GM12878 (cell line): ENCODE results near the gene WNK1. TPM values are rescaled to one million over a fixed set of nuclear protein-coding genes. Genes with fewer than 3 reads are reported as not detected.

Experiments used
- ATAC-seq: fragments of 200-7000 bp; cut with Tn5 transposase; 3 replicates; pipeline ENCODE4 v1.9.1; 2020; ENCODE audit warnings: mild to moderate bottlenecking, moderate library complexity
- BruUV-seq: library from RNA; stranded (reverse); fragments of 400-500 nt; replicated peaks from 2 replicates; lab custom pipeline; 2021; lab: Mats Ljungman, UMichigan
- CTCF ChIA-PET: fragments of 300-600 bp; sonication (Branson Sonifier 250); formaldehyde crosslinking; extraction: SDS; loops from one replicate; lab custom pipeline; 2021; ENCODE audit warnings: inconsistent platforms; lab: Yijun Ruan, JAX
- POLR2A ChIA-PET: fragments of 350-600 bp; formaldehyde crosslinking; extraction: SDS; loops from one replicate; lab custom pipeline; 2021; ENCODE audit warnings: inconsistent platforms; lab: Charles Lee
- RAD21 ChIA-PET: fragments of 300-600 bp; sonication (Branson Sonifier 250); formaldehyde crosslinking; loops from one replicate; lab custom pipeline; 2023; ENCODE audit warnings: antibody characterized with exemption; ENCODE audit not compliant: unreplicated experiment; lab: Charles Lee
- SMC1A ChIA-PET: fragments of 300-600 bp; sonication (Branson Sonifier 250); formaldehyde crosslinking; loops from one replicate; lab custom pipeline; 2023; ENCODE audit not compliant: unreplicated experiment, uncharacterized antibody; lab: Charles Lee
- DNase-seq: peaks from one replicate; pipeline ENCODE4 v3.0.0-alpha.2; 2011; ENCODE audit warnings: low read depth, low spot score
- FAIRE-seq: peaks from 3 replicates; lab custom pipeline; 2011; peaks lifted over from hg19 to GRCh38; lab: Jason Lieb, UNC
- H2AFZ ChIP-seq: 2 replicates; pipeline ENCODE4 v1.6.0; 2011; ENCODE audit warnings: low read depth, low read length, control low read depth; ENCODE audit not compliant: control insufficient read depth
- H3K27ac ChIP-seq: 2 replicates; pipeline ENCODE4 v1.5.1; 2011; ENCODE audit warnings: control low read depth; ENCODE audit not compliant: control insufficient read depth, insufficient read depth
- H3K27me3 ChIP-seq, 2 experiments: replicated peaks in 1 of 2; 2 replicates each; pipeline versions ENCODE4 v1.6.0 to v1.6.1; 2011; ENCODE audit warnings: low read length in 1 of 2; ENCODE audit not compliant: control insufficient read depth in 2 of 2, insufficient read depth in 2 of 2
- H3K36me3 ChIP-seq, 2 experiments: 2 replicates each; pipeline ENCODE4 v1.5.1; 2011; ENCODE audit warnings: low read length in 1 of 2; ENCODE audit not compliant: control insufficient read depth in 2 of 2, insufficient read depth in 2 of 2
- H3K4me1 ChIP-seq: 2 replicates; pipeline ENCODE4 v1.6.1; 2011; ENCODE audit warnings: mild to moderate bottlenecking, low read length, moderate library complexity, mixed read lengths; ENCODE audit not compliant: control insufficient read depth, insufficient read depth
- H3K4me2 ChIP-seq: 2 replicates; pipeline ENCODE4 v1.6.0; 2011; ENCODE audit warnings: control low read depth; ENCODE audit not compliant: control insufficient read depth, insufficient read depth
- H3K4me3 ChIP-seq: fragments of 200-600 bp; sonication (generic); 2 replicates; pipeline ENCODE4 v1.5.1; 2016
- H3K79me2 ChIP-seq: 2 replicates; pipeline ENCODE4 v1.6.0; 2011; ENCODE audit warnings: low read length; ENCODE audit not compliant: control insufficient read depth, insufficient read depth
- H3K9ac ChIP-seq: 2 replicates; pipeline ENCODE4 v1.8.0; 2011; ENCODE audit warnings: low read length, control low read depth, mixed read lengths; ENCODE audit not compliant: control insufficient read depth, insufficient read depth
- H3K9me3 ChIP-seq: replicated peaks from 3 replicates; pipeline ENCODE4 v1.5.1; 2011; ENCODE audit warnings: mild to moderate bottlenecking, low read length; ENCODE audit not compliant: control insufficient read depth, insufficient read depth
- H4K20me1 ChIP-seq: 2 replicates; pipeline ENCODE4 v1.6.0; 2011; ENCODE audit not compliant: control insufficient read depth, insufficient read depth
- FOXK2 ChIP-seq: fragments of 450-650 bp; IDR thresholded peaks from 2 replicates; pipeline ENCODE4 v1.6.1; 2017; ENCODE audit warnings: mild to moderate bottlenecking, moderate library complexity
- MXI1 ChIP-seq: fragments of 150-350 bp; IDR thresholded peaks from 2 replicates; pipeline ENCODE4 v1.6.1; 2011; ENCODE audit warnings: low read depth, mild to moderate bottlenecking, inconsistent platforms, low read length, improper control_type of control experiment
- TARDBP ChIP-seq: IDR thresholded peaks from 2 replicates; pipeline ENCODE4 v1.6.1; 2016; ENCODE audit warnings: borderline replicate concordance
- YY1 ChIP-seq: IDR thresholded peaks from 2 replicates; pipeline ENCODE4 v1.6.1; 2011; ENCODE audit warnings: low read depth, mild to moderate bottlenecking, low read length
- ZBED1 ChIP-seq: IDR thresholded peaks from 2 replicates; pipeline ENCODE4 v1.6.1; 2016; ENCODE audit warnings: borderline replicate concordance
- WGBS: methylation state at CpG from one replicate; pipeline ENCODE4 v1.1.6; 2016; ENCODE audit warnings: low lambda C conversion rate; ENCODE audit not compliant: insufficient replicate concordance, insufficient coverage; ENCODE audit errors: missing lambda C conversion rate; 5-methylcytosine and 5-hydroxymethylcytosine counted together
- in situ Hi-C: fragments of 300-500 bp; cut with MboI; formaldehyde crosslinking; loops from 9 replicates; pipeline ENCODE4 v1.14.3; 2018; ENCODE audit warnings: mixed read lengths
- intact Hi-C: fragments of 100-400 bp; cut with micrococcal nuclease; formaldehyde crosslinking; loops from one replicate; pipeline ENCODE4 v1.14.2; 2022; ENCODE audit not compliant: unreplicated experiment
- polyA plus RNA-seq, 11 experiments: library from polyadenylated mRNA; depleted of rRNA in 4 of 11; unstranded in 6 of 11; stranded (reverse) in 5 of 11; fragments of >200 nt; fragmentation: Nextera tagmentation in 4 of 11; fragmentation: Illumina TruSeq in 1 of 11; extraction: Ambion mirVana in 4 of 11; extraction: Trizol in 1 of 11; gene quantifications; 1 replicate in 1 of 11; 2 replicates in 10 of 11; pipeline versions ENCODE4 v1.2.1 to v1.2.3, GENCODE V29; 2011 to 2016; ENCODE audit warnings: inconsistent platforms in 2 of 11, missing spikeins in 2 of 11, low read depth in 1 of 11
- total RNA-seq, 4 experiments: library from RNA; depleted of rRNA in 3 of 4; stranded (reverse); fragments of >200 nt in 3 of 4; fragmentation: Illumina TruSeq in 1 of 4; extraction: Trizol in 1 of 4; gene quantifications; 2 replicates each; pipeline versions ENCODE4 v1.2.1 to v1.2.3, GENCODE V29; 2013 to 2021
- TF ChIP-seq, protein P1 (sequence below): fragments of 450-650 bp; IDR thresholded peaks from 2 replicates; pipeline ENCODE4 v1.6.1; 2018; ENCODE audit warnings: mild to moderate bottlenecking, low read depth, moderate library complexity; ENCODE audit not compliant: partially characterized antibody

The WNK1 gene
- total and polyA plus RNA-seq, 10 of the 15 experiments (the other 5 are each of a cell fraction or from before 2014, with no cell fraction given), result 9.6 to 151 (median 86.6) TPM

DNA sequence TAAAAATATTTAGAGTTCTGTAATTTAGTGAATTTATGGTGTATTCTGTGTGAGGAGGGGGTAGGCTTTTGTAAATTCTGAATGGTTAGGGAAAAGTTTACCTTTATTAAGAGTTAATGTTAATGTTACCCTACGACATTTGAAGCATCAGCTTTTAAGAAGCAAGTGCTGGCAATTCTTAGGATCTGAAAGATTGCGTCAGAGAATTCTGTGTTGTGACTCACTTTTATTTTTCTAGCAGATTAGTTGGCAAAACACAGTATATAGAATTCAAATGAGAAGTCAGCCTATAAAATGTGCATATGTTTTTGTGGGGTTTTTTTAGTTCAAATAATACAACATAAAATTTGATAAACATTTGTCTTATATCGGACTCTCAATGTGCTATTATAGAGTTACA is 99.5 kb downstream of the WNK1 start:
- RAD21 ChIA-PET, result interaction anchor here (0.7 to 0.8 kb wide), 2 partner anchors 94 to 242 kb away, joined by 3 read pairs; no protein-coding TSS in a partner anchor
- peaks cover 44% of the 10 kb centered on the region for H3K79me2 ChIP-seq
- no peak for FAIRE-seq
- H3K27me3 ChIP-seq, result no peaks in the 10 kb centered on the region
- no peak overlapping the region for H3K27ac ChIP-seq
- DNase-seq, result no peak
- ATAC-seq, result no peak
- H2AFZ ChIP-seq, result no peak overlapping the region
- in situ Hi-C loops, result no loop called here
- SMC1A ChIA-PET, result interaction anchor here (0.8 to 1.2 kb wide), 5 partner anchors 8 to 219 kb away, joined by 3 to 5 read pairs (median 3); no protein-coding TSS in a partner anchor
- peaks cover 3% of the 10 kb centered on the region; the same call in 2 of the 3 replicates for H3K9me3 ChIP-seq
- H3K9ac ChIP-seq, result no peak overlapping the region
- H3K4me3 ChIP-seq, result no peak overlapping the region
- BruUV-seq, result no TSS peak
- peaks cover 0 to 5% of the 10 kb centered on the region in 2 experiments; a peak in 2 of 4 replicates for H3K36me3 ChIP-seq
- POLR2A ChIA-PET, result interaction anchor here (0.8 to 1.2 kb wide), 2 partner anchors 11 to 28 kb away, joined by 3 read pairs; no protein-coding TSS in a partner anchor
- intact Hi-C loops, result no loop called here
- H3K4me1 ChIP-seq, result no peaks in the 10 kb centered on the region
- TF ChIP-seq, protein P1, sequence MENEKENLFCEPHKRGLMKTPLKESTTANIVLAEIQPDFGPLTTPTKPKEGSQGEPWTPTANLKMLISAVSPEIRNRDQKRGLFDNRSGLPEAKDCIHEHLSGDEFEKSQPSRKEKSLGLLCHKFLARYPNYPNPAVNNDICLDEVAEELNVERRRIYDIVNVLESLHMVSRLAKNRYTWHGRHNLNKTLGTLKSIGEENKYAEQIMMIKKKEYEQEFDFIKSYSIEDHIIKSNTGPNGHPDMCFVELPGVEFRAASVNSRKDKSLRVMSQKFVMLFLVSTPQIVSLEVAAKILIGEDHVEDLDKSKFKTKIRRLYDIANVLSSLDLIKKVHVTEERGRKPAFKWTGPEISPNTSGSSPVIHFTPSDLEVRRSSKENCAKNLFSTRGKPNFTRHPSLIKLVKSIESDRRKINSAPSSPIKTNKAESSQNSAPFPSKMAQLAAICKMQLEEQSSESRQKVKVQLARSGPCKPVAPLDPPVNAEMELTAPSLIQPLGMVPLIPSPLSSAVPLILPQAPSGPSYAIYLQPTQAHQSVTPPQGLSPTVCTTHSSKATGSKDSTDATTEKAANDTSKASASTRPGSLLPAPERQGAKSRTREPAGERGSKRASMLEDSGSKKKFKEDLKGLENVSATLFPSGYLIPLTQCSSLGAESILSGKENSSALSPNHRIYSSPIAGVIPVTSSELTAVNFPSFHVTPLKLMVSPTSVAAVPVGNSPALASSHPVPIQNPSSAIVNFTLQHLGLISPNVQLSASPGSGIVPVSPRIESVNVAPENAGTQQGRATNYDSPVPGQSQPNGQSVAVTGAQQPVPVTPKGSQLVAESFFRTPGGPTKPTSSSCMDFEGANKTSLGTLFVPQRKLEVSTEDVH, result no peak
- H4K20me1 ChIP-seq, result no peaks in the 10 kb centered on the region
- no peak overlapping the region for H3K4me2 ChIP-seq
- CTCF ChIA-PET, result interaction anchor here (0.8 to 2.8 kb wide), 7 partner anchors 10 to 283 kb away, joined by 3 to 10 read pairs (median 3); no protein-coding TSS in a partner anchor
- 99% methylated on average over 3 of the region's 3 CpGs for WGBS

DNA sequence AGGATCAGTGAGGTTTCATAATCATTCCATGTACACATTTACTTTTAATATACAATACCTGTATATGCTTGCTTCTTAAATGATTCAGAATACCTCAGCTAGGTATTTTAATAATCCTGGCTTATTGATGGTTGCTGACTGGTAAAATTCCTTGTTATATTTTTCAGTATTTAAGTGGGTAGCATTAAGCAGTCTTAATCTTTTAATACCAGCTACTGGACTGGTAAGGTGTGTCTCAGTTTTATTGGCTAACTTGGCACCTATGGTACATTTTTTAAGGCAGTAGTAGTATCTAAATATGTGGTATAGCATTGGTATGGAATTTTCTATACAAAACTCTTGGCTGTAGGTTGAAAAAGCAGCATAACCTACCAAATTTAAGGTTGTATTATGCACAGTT is 100.5 kb downstream of the WNK1 start:
- CTCF ChIA-PET, result interaction anchor here (0.8 to 2.8 kb wide), 8 partner anchors 9 to 284 kb away, joined by 3 to 10 read pairs (median 3); no protein-coding TSS in a partner anchor
- no peak overlapping the region for H3K27ac ChIP-seq
- no peak for FAIRE-seq
- H3K4me2 ChIP-seq, result no peak overlapping the region
- SMC1A ChIA-PET, result interaction anchor here (0.8 to 1.6 kb wide), 7 partner anchors 9 to 240 kb away, joined by 3 to 6 read pairs (median 3); partner anchors contain the start of gene RAD52
- H3K4me1 ChIP-seq, result no peaks in the 10 kb centered on the region
- H3K36me3 ChIP-seq, result peaks cover 2 to 11% of the 10 kb centered on the region in 2 experiments; a peak in 3 of 4 replicates
- no peak overlapping the region for H3K4me3 ChIP-seq
- ATAC-seq, result no peak
- no peaks in the 10 kb centered on the region for H3K27me3 ChIP-seq
- RAD21 ChIA-PET, result interaction anchor here (0.7 to 0.8 kb wide), 3 partner anchors 93 to 277 kb away, joined by 3 read pairs; no protein-coding TSS in a partner anchor
- H3K79me2 ChIP-seq, result peaks cover 37% of the 10 kb centered on the region
- TF ChIP-seq YY1 (no peak), FOXK2 (no peak), ZBED1 (no peak), MXI1 (no peak), TARDBP (no peak)
- POLR2A ChIA-PET, result interaction anchor here (0.8 kb wide), 1 partner anchor 10 kb away, joined by 3 read pairs; no protein-coding TSS in a partner anchor
- intact Hi-C loops, result no loop called here
- H4K20me1 ChIP-seq, result no peaks in the 10 kb centered on the region
- no TSS peak for BruUV-seq
- in situ Hi-C loops, result no loop called here
- H3K9ac ChIP-seq, result no peak overlapping the region
- peaks cover 3% of the 10 kb centered on the region; the same call in 2 of the 3 replicates for H3K9me3 ChIP-seq
- H2AFZ ChIP-seq, result no peak overlapping the region
- DNase-seq, result no peak
